Stimulated activated CD4-positive, alpha-beta T cell treated with anti-CD3 and anti-CD28 coated beads, TNF-alpha, amount 100 ng/mL, for 24 hours (primary cell): ENCODE results near the gene PBRM1.
"Not testable (repeated sequence)": the region's sequence is repeated elsewhere in the genome, so short reads cannot be mapped to it uniquely, and the experiment has no call there.

ENCODE experiments used
- DNase-seq, 3 experiments: peaks; one replicate each; pipeline ENCODE4 v3.0.0-alpha.2; 2020; ENCODE audit warnings: low read depth in 3 of 3

The PBRM1 gene

DNA sequence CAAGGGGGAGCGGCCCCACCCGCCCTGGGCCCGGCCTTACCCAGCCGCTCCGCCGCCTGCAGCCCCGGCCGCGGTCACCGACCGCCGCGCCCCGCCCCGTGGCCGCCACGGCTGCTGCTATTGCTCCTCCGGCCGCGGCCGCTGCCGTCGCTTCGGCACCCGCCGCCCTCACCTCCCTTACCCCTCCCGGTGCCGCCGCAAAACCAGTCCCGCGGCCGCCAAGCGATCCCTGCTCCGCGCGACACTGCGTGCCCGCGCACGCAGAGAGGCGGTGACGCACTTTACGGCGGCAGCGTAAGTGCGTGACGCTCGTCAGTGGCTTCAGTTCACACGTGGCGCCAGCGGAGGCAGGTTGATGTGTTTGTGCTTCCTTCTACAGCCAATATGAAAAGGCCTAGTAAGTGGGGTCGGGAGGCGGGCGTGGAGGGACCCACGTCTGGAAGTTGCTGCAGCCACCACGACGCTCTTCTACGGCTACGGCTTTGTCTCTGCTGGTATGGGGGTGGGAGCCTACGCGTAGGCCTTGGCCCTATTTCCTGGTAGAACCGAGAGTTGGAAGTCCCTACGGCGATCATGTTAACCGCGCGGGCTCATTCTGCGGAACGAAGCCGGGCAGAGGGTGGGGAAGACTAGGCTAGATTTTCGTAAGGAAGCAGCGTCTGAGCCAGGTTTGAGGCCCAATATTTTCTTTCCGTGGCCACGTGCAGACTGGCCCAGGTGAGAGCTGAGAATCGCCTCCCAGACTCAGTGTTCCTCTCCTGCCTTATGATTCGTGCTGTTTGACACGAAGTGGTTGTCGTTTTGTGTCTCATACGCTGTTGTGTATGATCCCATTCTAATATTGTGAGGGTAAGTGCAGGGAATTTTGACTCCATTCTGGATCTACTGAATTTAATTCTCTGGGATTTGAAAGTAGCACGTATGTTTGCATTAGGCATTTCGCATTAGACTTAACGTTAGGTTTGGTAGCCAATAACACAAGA is at the start of gene PBRM1, which contains the start of gene GNL3:
PBRM1 (minus strand) TSS at position 205 of the 983 bp plus-strand sequence.
GNL3 (plus strand) TSS at position 324 of the 983 bp plus-strand sequence; CDS start at position 385, 61 bp downstream.
- peak; percentile 86 to 92 (median 88) for DNase-seq

DNA sequence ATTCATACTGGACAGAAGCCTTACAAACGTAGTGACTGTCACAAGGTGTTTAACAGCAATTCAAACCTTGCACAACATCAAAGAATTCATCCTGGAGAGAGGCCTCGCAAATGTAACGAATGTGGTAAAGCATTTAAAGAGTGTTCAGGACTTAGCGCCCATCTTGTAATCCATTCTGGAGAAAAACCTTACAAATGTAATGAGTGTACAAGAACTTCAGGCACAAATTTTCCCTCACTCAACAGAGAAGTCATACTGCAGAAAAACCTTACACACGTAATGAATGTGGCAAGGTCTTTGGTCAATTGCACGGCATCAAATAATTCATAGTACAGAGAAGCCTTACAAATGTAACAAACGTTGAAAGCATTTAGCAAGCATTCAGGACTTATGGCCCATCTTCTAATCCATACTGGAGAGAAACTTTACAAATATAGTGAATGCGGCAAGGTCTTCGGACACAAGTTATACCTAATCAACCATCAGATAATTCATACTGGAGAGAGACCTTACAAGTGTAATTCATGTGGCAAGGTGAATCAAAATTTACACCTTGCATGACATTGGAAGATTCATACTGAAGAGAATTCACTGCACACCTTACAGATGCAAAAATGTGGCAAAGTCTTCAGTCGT is 47.7 kb upstream of the PBRM1 start:
- DNase-seq, result no peak

DNA sequence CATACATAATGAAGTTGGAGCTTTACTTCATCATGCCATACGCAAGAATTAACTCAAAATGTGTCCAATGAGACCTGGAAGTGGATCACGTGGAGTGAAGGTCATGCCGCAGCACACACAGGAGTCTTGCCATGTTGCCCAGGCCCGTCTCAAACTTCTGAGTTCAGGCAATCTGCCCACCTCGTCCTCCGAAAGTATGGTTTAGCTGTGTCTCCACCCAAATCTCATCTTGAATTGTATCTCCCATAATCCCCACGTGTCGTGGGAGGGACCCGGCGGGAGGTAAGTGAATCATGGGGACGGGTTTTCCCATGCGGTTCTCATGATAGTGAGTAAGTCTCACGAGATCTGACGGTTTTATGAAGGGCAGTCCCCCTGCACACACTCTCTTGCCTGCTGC is 45.9 kb upstream of the PBRM1 start:
- no peak for DNase-seq

DNA sequence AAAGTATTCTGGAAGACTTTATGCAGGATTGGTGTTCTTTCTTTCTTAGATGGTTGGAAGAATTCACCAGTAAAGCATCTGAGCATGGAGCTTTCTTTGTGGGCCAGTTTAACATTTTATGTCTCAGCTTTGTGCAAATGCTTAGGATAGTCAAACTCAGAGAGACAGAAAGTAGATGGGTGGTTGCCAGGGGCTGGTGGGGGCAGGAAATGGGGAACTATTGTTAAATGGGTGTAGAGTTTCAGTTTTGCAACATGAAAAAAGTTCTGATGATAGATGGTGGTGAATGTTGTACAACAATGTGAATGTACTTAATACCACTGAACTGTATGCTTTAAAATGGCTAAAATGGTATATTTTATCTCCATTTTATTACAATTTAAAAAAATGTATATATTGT is 45.0 kb upstream of the PBRM1 start:
- DNase-seq, result no peak

DNA sequence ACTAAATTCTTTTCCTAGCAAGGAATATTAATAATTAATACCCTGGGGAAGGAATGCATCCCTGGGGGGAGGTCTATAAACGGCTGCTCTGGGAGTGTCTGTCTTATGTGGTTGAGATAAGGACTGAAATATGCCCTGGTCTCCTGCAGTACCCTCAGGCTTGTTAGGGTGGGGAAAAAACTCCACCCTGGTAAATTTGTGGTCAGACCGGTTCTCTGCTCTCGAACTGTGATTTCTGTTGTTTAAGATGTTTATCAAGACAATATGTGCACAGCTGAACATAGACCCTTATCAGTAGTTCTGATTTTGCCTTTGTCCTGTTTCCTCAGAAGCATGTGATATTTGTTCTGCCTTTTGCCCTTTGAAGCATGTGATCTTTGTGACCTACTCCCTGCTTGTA is 43.0 kb upstream of the PBRM1 start:
- DNase-seq, result not testable (repeated sequence)

DNA sequence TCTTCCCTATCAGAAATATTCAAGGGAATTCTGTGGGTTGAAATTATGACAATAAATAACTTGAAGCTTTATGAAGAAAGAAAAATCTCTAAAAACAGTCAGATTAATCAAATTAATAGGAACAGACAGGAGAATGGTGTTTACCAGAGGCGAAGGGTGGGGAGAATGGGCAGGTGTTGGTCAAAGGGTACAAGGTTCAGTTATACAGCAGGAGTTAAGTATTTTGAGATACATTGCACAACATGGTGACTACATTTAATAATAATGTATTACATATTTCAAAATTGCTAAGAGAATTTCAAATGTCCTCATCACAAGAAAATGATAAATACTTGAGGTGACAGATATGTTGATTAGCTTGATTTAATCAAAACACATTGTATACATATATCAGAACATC is 38.8 kb upstream of the PBRM1 start:
- DNase-seq, result no peak

DNA sequence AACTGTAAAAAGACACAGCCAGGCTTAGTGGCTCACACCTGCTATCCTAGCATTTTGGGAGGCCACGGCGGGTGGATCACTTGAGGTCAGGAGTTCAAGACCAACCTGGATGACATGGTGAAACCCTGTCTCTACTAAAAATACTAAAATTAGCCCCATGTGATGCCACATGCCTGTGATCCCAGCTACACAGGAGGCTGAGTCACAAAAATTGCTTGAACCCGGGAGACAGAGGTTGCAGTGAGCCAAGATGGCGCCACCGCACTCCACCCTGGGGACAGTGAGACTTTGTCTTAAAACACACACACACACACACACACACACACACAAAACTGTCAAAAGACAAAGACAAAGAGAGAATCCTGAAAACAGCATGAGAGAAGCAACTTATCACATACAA is 38.2 kb upstream of the PBRM1 start:
- no peak for DNase-seq

DNA sequence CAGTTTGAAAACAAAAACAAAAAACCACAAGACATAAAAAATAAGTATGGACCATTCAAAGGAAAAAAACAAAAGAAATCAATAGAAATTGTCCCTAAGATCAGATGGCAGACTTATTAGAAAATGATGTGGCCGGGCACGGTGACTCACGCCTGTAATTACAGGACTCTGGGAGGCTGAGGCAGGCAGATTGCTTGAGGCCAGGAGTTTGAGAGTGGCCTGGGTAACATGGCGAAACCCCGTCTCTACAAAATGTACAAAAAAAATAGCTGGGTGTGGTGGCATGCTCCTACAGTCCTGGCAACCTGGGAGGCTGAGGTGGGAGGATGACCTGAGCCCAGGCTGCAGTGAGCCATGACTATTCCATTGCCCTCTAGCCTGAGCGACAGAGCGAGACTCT is 36.8 kb upstream of the PBRM1 start:
- no peak for DNase-seq

DNA sequence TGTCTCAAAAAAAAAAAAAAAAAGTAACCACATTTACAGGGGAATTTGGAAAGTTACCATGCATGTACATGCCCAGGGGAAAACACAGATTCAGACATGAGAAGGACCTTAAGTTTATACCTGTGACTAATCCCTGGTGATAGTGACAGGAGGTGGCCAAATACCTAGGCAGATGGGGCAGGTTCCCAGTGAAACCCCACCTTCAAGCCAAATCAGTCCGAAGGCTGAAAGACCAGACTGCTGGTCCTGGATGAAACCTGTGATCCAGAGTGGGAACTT is 36.0 kb upstream of the PBRM1 start:
- no peak for DNase-seq

DNA sequence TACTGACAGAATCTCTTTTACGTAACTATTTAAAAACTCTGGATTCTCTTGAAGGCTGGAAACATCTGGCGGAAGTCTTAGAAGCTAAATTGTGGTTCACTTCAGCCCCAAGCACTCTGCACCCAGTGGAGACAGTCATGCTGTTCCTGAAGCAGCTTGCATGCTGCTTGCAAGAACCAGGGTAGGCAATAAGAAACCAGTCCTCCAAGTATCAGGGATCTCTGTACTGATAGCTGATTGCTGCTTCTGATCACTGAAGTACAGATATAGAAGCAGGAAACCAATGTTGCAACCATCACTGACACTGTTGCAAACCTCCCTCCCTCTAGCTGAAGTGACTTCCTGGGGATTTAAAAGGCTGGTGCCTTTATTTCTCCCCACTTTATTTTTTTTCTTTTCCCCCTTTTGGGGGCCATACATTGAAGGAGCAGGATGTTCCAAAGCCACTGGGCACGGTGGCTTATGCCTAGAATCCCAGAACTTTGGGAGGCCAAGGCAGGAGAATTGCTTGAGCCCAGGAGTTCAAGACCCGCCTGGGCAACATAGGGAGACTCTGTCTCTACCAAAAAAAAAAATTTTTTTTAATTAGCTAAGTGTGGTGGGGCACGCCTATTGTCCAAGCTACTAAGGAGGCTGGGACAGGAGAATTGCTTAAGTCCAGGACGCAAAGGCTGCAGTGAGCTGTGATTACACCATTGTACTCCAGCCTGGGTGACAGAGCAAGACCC is 35.5 kb upstream of the PBRM1 start:
- DNase-seq, result no peak

DNA sequence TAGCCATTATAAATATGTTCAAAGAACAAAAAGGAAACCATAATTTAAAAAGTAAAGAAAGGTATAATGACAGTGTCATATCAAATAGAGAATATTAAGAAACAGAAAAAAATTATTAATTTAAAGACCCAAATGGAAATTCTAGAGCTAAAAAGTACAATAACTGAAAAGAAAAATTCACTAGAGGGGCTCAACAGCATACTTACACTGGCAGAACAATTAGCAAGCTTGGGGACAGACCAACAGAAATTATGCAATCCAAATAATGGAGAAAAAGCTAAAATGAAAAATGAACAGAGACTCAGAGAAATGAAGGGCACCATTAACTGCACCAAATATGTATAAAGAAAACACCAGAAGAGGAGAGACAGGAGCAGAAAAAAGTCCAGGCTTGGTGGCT is 33.9 kb upstream of the PBRM1 start:
- DNase-seq, result no peak

DNA sequence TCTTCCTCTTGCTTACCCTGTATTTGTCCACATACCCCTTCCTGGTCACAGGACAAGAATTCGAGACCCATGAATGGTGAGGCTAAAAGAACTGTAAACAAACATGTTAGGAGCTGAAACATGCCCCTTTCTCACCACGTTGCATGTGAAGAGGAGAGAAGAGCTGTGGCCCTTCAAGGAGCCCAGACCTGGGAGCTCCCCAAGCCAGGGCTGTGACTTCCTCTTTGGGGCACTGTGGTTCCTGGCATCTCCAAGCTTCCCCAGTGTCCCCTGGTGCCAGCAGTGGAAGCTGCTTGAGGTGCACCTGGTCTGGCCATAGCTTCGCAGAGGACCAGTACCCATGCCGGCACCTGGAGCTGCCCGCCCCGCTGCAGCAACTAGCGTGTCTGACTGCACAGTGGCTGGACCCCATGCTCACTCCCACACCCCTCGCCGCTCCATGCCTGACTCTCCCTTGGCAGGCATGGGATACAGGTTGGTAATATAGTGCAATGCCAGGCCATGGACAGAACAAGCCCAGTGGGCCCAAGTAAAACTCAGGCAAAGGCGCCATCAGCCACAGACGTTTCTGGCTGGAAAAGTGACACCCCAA is 30.1 kb upstream of the PBRM1 start:
- DNase-seq, result no peak

DNA sequence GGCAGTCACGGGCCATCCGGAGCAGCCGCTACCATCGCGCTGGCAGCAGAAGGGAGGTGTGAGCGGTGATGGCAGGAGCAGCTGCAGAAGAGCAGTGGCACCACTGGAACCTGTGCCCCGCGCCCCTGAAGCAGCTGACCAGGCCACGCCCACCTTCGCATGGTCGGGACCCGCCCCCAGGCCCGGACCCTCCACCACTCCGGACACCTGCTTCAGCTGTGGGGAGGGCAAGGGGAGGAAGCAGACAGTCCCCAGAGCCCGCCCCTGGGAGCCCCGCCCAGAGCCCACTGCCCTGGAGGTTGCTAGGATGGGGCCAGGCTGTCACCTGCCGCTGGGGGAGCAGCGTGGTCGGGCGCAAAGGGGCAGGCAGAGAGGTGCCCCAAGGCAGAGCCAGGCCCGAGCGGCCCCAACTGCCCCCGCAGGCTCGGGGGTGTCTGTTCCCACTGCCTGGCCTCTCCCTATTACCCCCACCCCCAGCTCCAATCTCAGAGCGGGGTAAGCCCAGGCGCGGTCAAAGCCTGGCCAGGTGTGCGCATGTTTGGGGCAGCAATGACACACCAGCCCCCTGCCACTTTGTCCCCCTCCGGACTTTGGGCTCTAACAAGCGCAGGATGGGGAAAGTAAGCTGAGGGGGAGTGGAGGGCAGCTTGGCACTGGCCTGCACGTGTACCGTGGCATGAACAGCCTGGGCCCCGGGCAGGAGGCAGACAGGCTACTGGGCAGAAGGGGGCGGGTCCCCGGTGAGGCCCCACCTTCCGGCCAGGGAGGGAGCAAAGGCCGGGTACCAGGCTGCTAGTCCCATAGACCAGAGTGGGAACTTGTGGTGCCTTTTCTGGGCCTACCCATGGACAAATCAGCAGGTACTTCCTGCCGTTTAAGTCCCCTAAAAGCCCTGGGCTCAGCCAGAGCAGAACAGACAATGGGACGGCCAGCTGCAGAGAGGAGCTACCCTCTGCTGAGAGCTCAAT is 28.9 kb upstream of the PBRM1 start:
- DNase-seq, result no peak

DNA sequence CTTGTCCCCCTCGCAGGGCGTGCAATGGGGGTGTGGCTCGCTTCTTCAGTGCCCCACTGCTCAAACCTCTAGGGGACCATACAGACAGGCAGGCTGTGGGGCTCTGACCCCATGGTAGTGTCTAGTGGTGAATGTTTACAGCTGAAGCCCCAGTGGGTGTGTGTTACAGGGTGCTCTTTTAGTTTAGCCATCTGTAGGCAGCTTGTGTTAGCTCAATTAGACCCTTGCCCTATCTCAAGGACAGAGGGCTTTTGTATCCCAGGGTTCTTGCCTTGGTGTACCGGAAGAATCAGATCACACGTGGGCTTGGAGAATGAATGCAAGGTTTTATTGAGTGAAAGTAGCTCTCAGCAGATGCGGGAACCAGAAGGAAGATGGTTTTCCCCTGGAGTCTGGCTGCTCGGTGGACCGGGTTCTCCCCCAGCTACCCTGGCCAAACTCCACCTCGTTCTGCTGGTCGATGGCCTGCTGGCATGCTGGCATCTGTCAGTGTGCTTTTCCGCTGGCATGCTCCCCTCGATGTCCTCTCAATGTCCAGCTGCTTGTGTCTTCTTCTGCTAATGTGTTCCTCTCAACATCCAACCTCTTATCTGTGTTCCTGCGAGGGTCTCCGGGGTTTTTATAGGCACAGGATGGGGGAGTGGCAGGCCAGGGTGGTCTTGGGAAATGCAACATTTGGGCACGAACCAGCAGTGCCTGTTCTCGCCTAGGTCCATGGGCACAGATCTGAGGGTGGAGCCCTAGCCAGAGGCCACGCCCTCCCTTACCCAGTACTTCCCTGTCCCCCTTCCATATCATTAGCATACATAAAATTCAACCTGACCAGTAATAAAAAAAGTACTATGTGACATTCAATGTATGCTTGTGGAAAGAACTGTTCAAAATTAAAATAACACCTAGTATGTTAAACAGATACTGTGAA is 26.8 kb upstream of the PBRM1 start:
- no peak for DNase-seq

DNA sequence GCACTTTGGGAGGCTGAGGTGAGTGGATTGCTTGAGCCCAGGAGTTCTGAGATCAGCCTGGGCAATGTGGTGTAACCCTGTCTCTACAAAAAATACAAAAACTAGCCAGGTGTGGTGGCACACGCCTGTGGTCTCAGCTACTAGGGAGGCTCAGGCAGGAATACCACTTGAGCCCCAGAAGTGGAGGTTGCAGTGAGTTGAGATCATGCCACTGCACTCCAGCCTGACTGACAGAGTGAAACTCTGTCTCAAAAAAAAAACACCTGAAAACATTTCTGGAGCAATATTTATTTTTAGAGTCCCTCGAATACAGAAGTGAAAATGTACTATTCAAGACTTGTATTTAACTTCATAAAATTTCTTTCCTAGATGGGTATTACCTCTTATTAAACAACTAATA is 24.8 kb upstream of the PBRM1 start:
- DNase-seq, result no peak

DNA sequence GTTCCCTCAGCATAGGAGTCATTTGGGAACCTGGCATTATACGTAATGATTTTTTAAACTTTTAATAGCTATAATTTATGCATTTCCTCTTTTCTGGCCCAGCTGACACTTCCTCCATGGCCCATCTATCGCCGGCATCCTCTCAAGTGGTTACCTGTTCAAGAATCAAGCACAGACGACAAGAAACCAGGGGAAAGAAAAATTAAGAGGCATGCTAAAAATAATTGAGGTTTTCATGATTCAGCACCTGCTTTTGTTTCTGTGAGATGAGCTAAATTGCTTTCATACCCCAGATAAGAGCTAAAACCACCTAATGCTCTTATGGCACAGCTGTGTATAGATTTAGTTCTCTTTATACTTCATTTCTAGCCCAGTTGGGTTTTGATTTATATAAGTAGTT is 21.9 kb upstream of the PBRM1 start:
- no peak for DNase-seq

DNA sequence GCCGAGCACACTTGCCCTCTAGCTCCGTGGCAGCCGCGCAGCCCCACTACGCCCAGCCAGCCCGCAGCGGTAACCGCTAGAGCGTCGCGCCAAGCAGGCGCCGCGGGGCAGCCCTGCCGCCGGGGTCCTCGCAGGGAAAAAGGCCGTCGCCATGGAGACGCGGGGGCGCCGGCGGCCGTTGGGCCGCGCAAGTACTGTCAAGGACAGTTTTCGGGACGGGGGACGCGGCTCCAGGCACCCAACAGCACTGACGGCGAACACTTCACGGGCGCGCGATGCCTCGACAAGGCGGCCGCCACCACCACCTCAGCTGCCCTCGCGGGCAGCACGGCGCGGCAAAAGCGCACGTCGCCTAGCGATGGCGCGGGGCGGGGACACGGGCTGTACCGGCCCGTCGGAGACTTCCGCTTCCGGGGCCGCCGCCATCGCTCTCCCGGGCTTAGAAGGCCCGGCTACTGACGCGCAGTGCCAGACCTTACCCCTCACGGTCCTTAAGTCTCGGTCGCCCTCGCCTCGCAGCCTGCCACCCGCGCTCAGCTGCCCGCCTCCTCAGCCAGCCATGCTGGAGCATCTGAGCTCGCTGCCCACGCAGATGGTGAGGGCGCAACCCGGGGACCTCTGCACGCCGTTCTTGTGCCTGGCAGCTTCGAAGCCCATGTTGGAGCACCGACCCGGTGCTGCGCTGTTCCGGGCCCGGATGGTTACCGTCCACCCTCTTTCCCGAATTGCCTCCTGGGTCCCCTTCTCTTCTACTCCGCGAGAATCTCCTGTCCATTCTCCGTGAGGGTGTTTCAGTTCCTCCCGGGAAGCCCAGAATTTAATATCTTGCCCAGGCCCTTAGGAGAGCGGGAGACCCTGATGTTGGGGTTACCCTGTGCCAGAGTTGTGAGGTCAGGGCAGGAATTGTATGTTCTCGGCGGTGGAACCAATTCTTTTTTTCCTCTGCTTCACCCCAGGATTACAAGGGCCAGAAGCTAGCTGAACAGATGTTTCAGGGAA is 20.3 kb upstream of the PBRM1 start, which contains the start of the genes GLT8D1 and SPCS1:
GLT8D1 (minus strand) TSS at position 104 of the 999 bp plus-strand sequence. CDS start 5,331 bp downstream, outside the sequence.
SPCS1 (plus strand) TSS at position 419 of the 999 bp plus-strand sequence; CDS start at position 560, 141 bp downstream.
- peak; percentile 64 to 81 (median 71) for DNase-seq

DNA sequence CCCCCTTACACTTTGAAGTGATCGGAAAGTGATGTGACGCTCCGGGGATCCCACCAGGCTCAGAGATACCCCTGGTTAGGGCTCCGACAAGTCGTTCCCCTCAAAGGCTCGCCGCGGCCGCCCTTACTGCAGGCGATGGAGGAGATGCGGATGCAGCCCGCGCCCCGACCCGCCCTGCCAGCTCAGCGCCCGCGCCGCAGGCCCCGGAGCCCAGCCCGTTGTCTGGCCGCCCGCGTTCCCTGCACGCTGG is 19.6 kb upstream of the PBRM1 start:
- no peak for DNase-seq
